Raji (cell line): ENCODE measurements around the gene POLR2I.
A peak's percentile ranks its signal among the peaks of the same experiment; 100 is the strongest.

ENCODE experiments used
- POLR2A ChIP-seq: IDR thresholded peaks from 2 replicates; pipeline ENCODE4 v1.6.1; 2011; ENCODE audit warnings: low read depth, low read length, control low read depth; ENCODE audit not compliant: insufficient read depth

The POLR2I gene

GRCh38 chr19:36112678-36113077, 2.0 kb downstream of the POLR2I start:
- TF ChIP-seq POLR2A = no peak

DNA sequence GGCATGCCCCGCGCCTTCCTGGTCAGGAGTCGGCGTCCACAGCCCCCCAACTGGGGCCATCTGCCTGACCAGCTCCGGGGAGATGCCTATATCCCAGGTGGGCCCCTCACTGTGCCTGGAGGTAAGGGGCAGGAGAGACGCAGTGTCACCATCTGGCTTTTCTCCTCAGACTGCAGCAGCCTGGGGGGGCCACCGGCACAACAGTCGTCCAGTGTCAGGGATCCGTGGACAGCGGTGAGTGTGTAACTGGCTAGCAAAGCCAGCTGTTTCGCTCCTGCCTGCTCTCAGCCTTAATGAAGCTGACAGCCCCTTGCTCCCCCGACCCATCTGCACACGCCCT, 3.5 kb downstream of the POLR2I start:
- TF ChIP-seq POLR2A = no peak

DNA sequence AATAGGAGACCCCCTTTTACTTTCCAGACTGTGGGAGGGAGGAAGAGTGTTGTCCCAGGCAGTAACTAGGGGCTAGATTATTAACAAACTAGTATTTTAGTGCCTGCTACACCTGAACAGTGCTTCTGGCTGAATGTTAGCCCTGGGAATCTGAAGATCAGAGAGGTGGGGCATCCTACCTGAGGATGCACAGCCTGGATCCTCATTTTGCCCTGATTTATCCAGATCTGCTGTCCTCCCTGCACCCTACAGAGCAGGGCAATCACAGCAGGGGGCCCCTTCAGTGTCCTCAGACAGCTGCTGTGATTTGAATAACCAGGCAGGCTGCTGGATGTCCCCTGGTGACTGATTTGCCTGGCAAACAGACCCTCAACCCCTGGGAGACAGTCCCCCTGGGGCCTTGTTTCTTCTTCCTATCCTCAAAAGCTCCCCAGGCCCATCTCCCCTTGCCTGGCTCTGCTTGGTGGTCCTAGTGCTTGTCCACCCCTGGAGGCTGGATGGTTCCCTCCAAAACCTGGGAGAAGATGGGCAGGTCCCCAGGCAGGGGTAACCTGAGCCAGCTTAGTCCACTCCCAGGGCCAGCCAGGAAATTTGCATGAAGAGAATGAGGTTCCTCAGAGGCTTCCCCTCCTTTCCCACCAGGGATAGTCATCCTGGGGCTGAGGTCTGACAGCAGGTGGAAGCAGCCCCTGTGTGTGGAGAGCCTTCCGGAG, 4.0 kb downstream of the POLR2I start, which contains the start of gene OVOL3:
Gene OVOL3 (plus strand): TSS at position 657 of the 713 bp plus-strand sequence. CDS start 60 bp downstream, outside the sequence.
- 0 out of 2 replicates have a peak, but pooled peaks have one; percentile 14 for TF ChIP-seq POLR2A

GRCh38 chr19:36108684-36109083, 6.0 kb downstream of the POLR2I start:
- no peak for TF ChIP-seq POLR2A

DNA sequence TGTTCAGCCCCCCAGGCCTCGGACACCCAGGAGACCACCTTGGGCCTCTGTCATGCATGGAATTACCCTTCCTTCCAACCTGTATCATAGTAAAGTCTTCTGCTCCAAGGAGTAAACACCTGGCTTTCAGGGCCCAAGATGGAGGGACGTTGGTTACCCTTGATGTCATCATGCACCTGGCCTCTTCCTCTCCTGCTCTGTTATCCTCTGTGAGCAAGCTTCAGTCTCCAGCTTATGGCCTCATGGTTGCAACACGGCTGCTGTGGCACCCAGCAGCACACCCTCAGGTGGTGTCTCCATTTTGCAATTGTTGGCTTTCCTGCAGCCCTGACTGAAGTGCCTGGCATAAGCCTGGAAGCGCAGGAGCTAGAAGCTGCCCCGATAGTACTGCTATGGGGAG, 7.7 kb downstream of the POLR2I start:
- no peak for TF ChIP-seq POLR2A

GRCh38 chr19:36106441-36106840, 8.2 kb downstream of the POLR2I start:
- no peak for TF ChIP-seq POLR2A

DNA sequence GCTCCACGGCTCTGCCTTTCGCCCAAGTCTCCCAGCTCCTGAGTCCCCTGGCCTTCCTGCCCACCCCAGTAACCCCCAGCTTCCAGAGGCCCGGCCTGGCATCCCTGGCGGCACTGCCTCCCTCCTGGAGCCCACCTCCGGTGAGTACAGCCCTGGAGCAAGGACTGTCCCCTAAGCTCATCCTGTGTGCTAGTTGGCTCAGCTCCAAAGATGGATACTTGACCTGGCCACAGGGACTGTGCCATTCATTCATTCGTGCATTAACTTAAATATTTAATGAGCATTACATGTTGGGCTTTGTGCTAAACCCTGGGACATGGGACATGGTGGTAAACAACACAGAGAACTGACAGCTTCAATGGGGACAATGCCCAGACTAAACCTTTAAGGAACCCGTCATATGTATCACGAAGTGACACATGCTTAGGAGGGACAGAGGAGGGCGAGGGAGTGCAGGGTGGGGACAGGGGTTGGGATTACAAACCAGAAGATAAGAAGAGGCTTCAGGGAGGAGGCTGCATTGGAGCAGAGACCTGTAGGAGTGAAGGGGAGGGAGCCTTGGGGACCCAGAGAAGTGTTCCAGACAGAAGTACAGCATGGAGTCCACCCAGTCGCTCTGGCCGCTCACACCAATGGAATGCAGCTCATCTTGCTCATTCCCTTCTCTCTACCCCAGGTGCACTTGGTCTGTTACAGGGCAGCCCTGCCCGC, 10.7 kb downstream of the POLR2I start:
- no peak for TF ChIP-seq POLR2A

GRCh38 chr19:36103040-36103626, 11.5 kb downstream of the POLR2I start:
- TF ChIP-seq POLR2A = no peak

GRCh38 chr19:36101550-36102327, 12.9 kb downstream of the POLR2I start:
- TF ChIP-seq POLR2A = no peak

- no peak for TF ChIP-seq POLR2A
Observed at GRCh38 chr19:36100476-36100875, 14.2 kb downstream of the POLR2I start.

- TF ChIP-seq POLR2A = no peak
Observed at GRCh38 chr19:36099166-36099785, 15.4 kb downstream of the POLR2I start.

GRCh38 chr19:36097036-36097435, 17.6 kb downstream of the POLR2I start:
- no peak for TF ChIP-seq POLR2A

- TF ChIP-seq POLR2A = no peak
Observed at GRCh38 chr19:36093687-36094086, 21.0 kb downstream of the POLR2I start.

DNA sequence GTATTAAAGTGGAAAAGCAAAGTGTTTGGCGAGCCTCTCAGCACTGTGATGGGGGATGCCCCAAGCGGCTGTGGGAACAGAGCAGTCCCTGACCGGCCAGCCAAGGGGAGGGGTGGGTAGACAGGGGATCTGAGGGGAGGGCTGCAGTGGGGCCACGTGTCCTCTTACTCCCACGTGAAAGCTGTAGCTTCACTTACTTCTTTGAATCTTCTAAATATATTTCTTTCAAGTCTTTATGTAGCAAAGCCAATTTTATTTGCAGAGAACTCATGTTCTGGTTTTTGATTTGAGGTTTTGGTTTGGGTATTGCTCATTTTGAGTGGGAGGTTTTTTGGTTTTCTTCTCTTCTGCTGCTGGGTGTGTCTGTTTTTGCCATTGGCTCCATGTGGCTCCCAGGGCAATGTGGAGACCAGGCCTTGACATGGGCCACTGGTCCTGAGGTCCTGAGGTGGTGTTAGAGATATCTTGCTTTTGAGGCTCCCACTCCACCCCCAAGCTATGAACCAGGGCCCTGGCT, 21.5 kb downstream of the POLR2I start:
- TF ChIP-seq POLR2A = no peak

DNA sequence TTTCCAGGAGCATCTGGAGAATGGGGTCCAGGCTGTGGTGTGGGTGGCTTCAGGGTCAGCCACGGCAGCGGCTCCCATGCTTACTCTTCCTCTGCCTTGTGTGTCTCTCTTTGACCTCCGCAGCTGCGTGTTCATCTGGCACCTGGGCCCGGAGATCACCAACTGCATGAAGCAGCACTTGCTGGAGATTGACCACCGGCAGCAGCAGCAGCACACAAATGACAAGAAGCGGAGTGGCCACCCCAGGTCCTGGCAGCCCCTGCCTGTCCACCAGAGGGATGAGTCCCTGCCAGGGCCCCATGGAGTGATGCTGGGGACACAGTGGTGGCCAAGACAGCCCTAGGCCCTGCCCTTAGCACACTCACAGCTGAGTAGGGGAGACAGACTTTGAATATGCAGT, 22.1 kb downstream of the POLR2I start:
- no peak for TF ChIP-seq POLR2A

- TF ChIP-seq POLR2A = no peak
Observed at GRCh38 chr19:36090910-36091695, 23.6 kb downstream of the POLR2I start.
